Activated CD4-positive, alpha-beta T cell treated with anti-CD3 and anti-CD28 coated beads, Interleukin-2, amount 10 ng/mL, durations not matched to agents 24 days and 14 days (primary cell): ENCODE data around the gene CAMK2D. TPM values are rescaled to one million over a fixed set of nuclear protein-coding genes. Genes with fewer than 3 reads are reported as not detected.
A peak's percentile ranks its signal among the peaks of the same experiment; 100 is the strongest.

Source experiments
- DNase-seq: peaks from one replicate; pipeline ENCODE4 v3.0.0; 2022
- H3K27ac Mint-ChIP-seq: one replicate; pipeline ENCODE4 v1.8.0; 2022; ENCODE audit warnings: mild to moderate bottlenecking, mixed read lengths
- H3K27me3 Mint-ChIP-seq: one replicate; pipeline ENCODE4 v1.8.0; 2022; ENCODE audit warnings: mixed read lengths
- H3K36me3 Mint-ChIP-seq: one replicate; pipeline ENCODE4 v1.8.0; 2022; ENCODE audit warnings: low read depth, mild to moderate bottlenecking, mixed read lengths
- H3K4me1 Mint-ChIP-seq: one replicate; pipeline ENCODE4 v1.8.0; 2021; ENCODE audit warnings: mixed read lengths
- H3K4me3 Mint-ChIP-seq: one replicate; pipeline ENCODE4 v1.8.0; 2022; ENCODE audit warnings: mild to moderate bottlenecking, moderate library complexity, mixed read lengths
- H3K9me3 Mint-ChIP-seq: one replicate; pipeline ENCODE4 v1.8.0; 2021; ENCODE audit warnings: mixed read lengths
- intact Hi-C: fragments of 100-400 bp; cut with micrococcal nuclease; formaldehyde crosslinking; loops from one replicate; pipeline ENCODE4 v1.15.1; 2023
- total RNA-seq: library from RNA; stranded (reverse); gene quantifications from 2 replicates; pipeline ENCODE4 v1.2.3, GENCODE V29; 2022

The CAMK2D gene
- total RNA-seq, 1 donor from 2014 or later, result 69.3 TPM

- intact Hi-C loops, result loop anchor here (1.0 kb wide), 1 partner anchor 8 kb away; no protein-coding TSS in a partner anchor
Observed at GRCh38 chr4:113531572-113531971, 230.0 kb downstream of the CAMK2D start.

GRCh38 chr4:113528395-113528794 is 233.1 kb downstream of the CAMK2D start:
- Mint-ChIP-seq H3K4me1 (peaks cover 14% of the 10 kb centered on the region), H3K4me3 (no peak overlapping the region), H3K27me3 (no peaks in the 10 kb centered on the region), H3K9me3 (no peaks in the 10 kb centered on the region), H3K36me3 (peaks cover 62% of the 10 kb centered on the region), H3K27ac (no peak overlapping the region)
- intact Hi-C loops, result no loop called here
- no peak for DNase-seq

More at GRCh38 chr4:113531572-113531971, 230.0 kb downstream of the CAMK2D start:
- no peaks in the 10 kb centered on the region for H3K27me3 Mint-ChIP-seq
- no peak for DNase-seq
- peaks cover 52% of the 10 kb centered on the region for H3K36me3 Mint-ChIP-seq
- no peaks in the 10 kb centered on the region for H3K9me3 Mint-ChIP-seq
- no peak overlapping the region for H3K4me3 Mint-ChIP-seq
- no peak overlapping the region for H3K27ac Mint-ChIP-seq
- H3K4me1 Mint-ChIP-seq, result peaks cover 7% of the 10 kb centered on the region

GRCh38 chr4:113525521-113525920 is 236.0 kb downstream of the CAMK2D start:
- Mint-ChIP-seq H3K27ac (no peak overlapping the region), H3K4me1 (peaks cover 12% of the 10 kb centered on the region), H3K9me3 (no peaks in the 10 kb centered on the region), H3K27me3 (no peaks in the 10 kb centered on the region), H3K36me3 (peaks cover 63% of the 10 kb centered on the region), H3K4me3 (no peak overlapping the region)
- no peak for DNase-seq
- intact Hi-C loops, result no loop called here

- Mint-ChIP-seq H3K36me3 (peaks cover 60% of the 10 kb centered on the region), H3K27ac (peak overlapping the region; percentile 0), H3K4me1 (peaks cover 12% of the 10 kb centered on the region), H3K27me3 (no peaks in the 10 kb centered on the region), H3K4me3 (no peak overlapping the region), H3K9me3 (no peaks in the 10 kb centered on the region)
- DNase-seq, result no peak
- intact Hi-C loops, result loop anchor here (1.0 to 5.0 kb wide), 3 partner anchors 15 to 77 kb away; no protein-coding TSS in a partner anchor
Observed at GRCh38 chr4:113524505-113525186, 236.9 kb downstream of the CAMK2D start.

GRCh38 chr4:113524096-113524495 is 237.4 kb downstream of the CAMK2D start:
- peaks cover 59% of the 10 kb centered on the region for H3K36me3 Mint-ChIP-seq
- H3K27me3 Mint-ChIP-seq, result no peaks in the 10 kb centered on the region
- H3K4me1 Mint-ChIP-seq, result peaks cover 12% of the 10 kb centered on the region
- H3K9me3 Mint-ChIP-seq, result no peaks in the 10 kb centered on the region
- H3K4me3 Mint-ChIP-seq, result no peak overlapping the region
- H3K27ac Mint-ChIP-seq, result peak overlapping the region; percentile 48
- no peak for DNase-seq
- intact Hi-C loops, result loop anchor here (1.0 to 5.0 kb wide), 3 partner anchors 15 to 77 kb away; no protein-coding TSS in a partner anchor

GRCh38 chr4:113522433-113522832 is 239.1 kb downstream of the CAMK2D start:
- peaks cover 60% of the 10 kb centered on the region for H3K36me3 Mint-ChIP-seq
- no peaks in the 10 kb centered on the region for H3K9me3 Mint-ChIP-seq
- DNase-seq, result no peak
- no peak overlapping the region for H3K4me3 Mint-ChIP-seq
- intact Hi-C loops, result loop anchor here (5.0 kb wide), 1 partner anchor 45 kb away; no protein-coding TSS in a partner anchor
- peaks cover 12% of the 10 kb centered on the region for H3K4me1 Mint-ChIP-seq
- no peaks in the 10 kb centered on the region for H3K27me3 Mint-ChIP-seq
- no peak overlapping the region for H3K27ac Mint-ChIP-seq

- Mint-ChIP-seq H3K9me3 (no peaks in the 10 kb centered on the region), H3K27ac (no peak overlapping the region), H3K36me3 (peaks cover 59% of the 10 kb centered on the region), H3K4me1 (no peaks in the 10 kb centered on the region), H3K4me3 (no peak overlapping the region), H3K27me3 (no peaks in the 10 kb centered on the region)
- DNase-seq, result no peak
- intact Hi-C loops, result no loop called here
Observed at GRCh38 chr4:113513382-113513781, 248.2 kb downstream of the CAMK2D start.

- Mint-ChIP-seq H3K27ac (no peak overlapping the region), H3K36me3 (peaks cover 62% of the 10 kb centered on the region)
Observed at GRCh38 chr4:113512880-113513279, 248.7 kb downstream of the CAMK2D start.

GRCh38 chr4:113511944-113512343 is 249.6 kb downstream of the CAMK2D start:
- no peaks in the 10 kb centered on the region for H3K4me1 Mint-ChIP-seq
- no peaks in the 10 kb centered on the region for H3K9me3 Mint-ChIP-seq
- no peak overlapping the region for H3K27ac Mint-ChIP-seq
- DNase-seq, result no peak
- no peaks in the 10 kb centered on the region for H3K27me3 Mint-ChIP-seq
- no peak overlapping the region for H3K4me3 Mint-ChIP-seq
- intact Hi-C loops, result no loop called here
- H3K36me3 Mint-ChIP-seq, result peaks cover 56% of the 10 kb centered on the region

More at GRCh38 chr4:113512880-113513279, 248.7 kb downstream of the CAMK2D start:
- no peak overlapping the region for H3K4me3 Mint-ChIP-seq
- intact Hi-C loops, result no loop called here
- no peaks in the 10 kb centered on the region for H3K4me1 Mint-ChIP-seq
- DNase-seq, result no peak
- no peaks in the 10 kb centered on the region for H3K27me3 Mint-ChIP-seq
- H3K9me3 Mint-ChIP-seq, result no peaks in the 10 kb centered on the region

- H3K36me3 Mint-ChIP-seq, result peaks cover 58% of the 10 kb centered on the region
- no peaks in the 10 kb centered on the region for H3K27me3 Mint-ChIP-seq
- H3K4me1 Mint-ChIP-seq, result no peaks in the 10 kb centered on the region
- intact Hi-C loops, result no loop called here
- no peak for DNase-seq
- H3K27ac Mint-ChIP-seq, result no peak overlapping the region
- no peaks in the 10 kb centered on the region for H3K9me3 Mint-ChIP-seq
- no peak overlapping the region for H3K4me3 Mint-ChIP-seq
Observed at GRCh38 chr4:113509851-113510250, 251.7 kb downstream of the CAMK2D start.

- H3K36me3 Mint-ChIP-seq, result peaks cover 45% of the 10 kb centered on the region
- no peak overlapping the region for H3K4me3 Mint-ChIP-seq
- peaks cover 3% of the 10 kb centered on the region for H3K9me3 Mint-ChIP-seq
- H3K27me3 Mint-ChIP-seq, result no peaks in the 10 kb centered on the region
- no peak overlapping the region for H3K27ac Mint-ChIP-seq
- intact Hi-C loops, result no loop called here
- DNase-seq, result no peak
- no peaks in the 10 kb centered on the region for H3K4me1 Mint-ChIP-seq
Observed at GRCh38 chr4:113505044-113505443, 256.5 kb downstream of the CAMK2D start.

- no peak overlapping the region for H3K4me3 Mint-ChIP-seq
- no peaks in the 10 kb centered on the region for H3K4me1 Mint-ChIP-seq
- H3K36me3 Mint-ChIP-seq, result peaks cover 46% of the 10 kb centered on the region
- no peaks in the 10 kb centered on the region for H3K27me3 Mint-ChIP-seq
- H3K9me3 Mint-ChIP-seq, result peaks cover 3% of the 10 kb centered on the region
- intact Hi-C loops, result no loop called here
- no peak for DNase-seq
- no peak overlapping the region for H3K27ac Mint-ChIP-seq
Observed at GRCh38 chr4:113504422-113504821, 257.1 kb downstream of the CAMK2D start.

- Mint-ChIP-seq H3K27ac (no peak overlapping the region), H3K4me3 (no peak overlapping the region), H3K27me3 (no peaks in the 10 kb centered on the region), H3K9me3 (peaks cover 3% of the 10 kb centered on the region), H3K36me3 (peaks cover 47% of the 10 kb centered on the region), H3K4me1 (no peaks in the 10 kb centered on the region)
- no peak for DNase-seq
- intact Hi-C loops, result no loop called here
Observed at GRCh38 chr4:113503691-113504090, 257.8 kb downstream of the CAMK2D start.

- Mint-ChIP-seq H3K4me1 (no peaks in the 10 kb centered on the region), H3K9me3 (peaks cover 3% of the 10 kb centered on the region), H3K27me3 (no peaks in the 10 kb centered on the region), H3K27ac (no peak overlapping the region), H3K4me3 (no peak overlapping the region), H3K36me3 (peaks cover 43% of the 10 kb centered on the region)
- intact Hi-C loops, result no loop called here
- no peak for DNase-seq
Observed at GRCh38 chr4:113502906-113503305, 258.6 kb downstream of the CAMK2D start.

- H3K36me3 Mint-ChIP-seq, result peaks cover 47% of the 10 kb centered on the region
- intact Hi-C loops, result no loop called here
Observed at GRCh38 chr4:113502476-113502875, 259.1 kb downstream of the CAMK2D start.

More at GRCh38 chr4:113502476-113502875, 259.1 kb downstream of the CAMK2D start:
- Mint-ChIP-seq H3K4me1 (no peaks in the 10 kb centered on the region), H3K9me3 (peaks cover 6% of the 10 kb centered on the region), H3K27ac (no peak overlapping the region), H3K27me3 (no peaks in the 10 kb centered on the region), H3K4me3 (no peak overlapping the region)
- DNase-seq, result no peak
